ENCODE data around the gene IL27RA. TPM values are rescaled to one million over a fixed set of nuclear protein-coding genes. Genes with fewer than 3 reads are reported as not detected.

The IL27RA gene
- total RNA-seq, 1 donor from 2014 or later, result 6.5 TPM

DNA sequence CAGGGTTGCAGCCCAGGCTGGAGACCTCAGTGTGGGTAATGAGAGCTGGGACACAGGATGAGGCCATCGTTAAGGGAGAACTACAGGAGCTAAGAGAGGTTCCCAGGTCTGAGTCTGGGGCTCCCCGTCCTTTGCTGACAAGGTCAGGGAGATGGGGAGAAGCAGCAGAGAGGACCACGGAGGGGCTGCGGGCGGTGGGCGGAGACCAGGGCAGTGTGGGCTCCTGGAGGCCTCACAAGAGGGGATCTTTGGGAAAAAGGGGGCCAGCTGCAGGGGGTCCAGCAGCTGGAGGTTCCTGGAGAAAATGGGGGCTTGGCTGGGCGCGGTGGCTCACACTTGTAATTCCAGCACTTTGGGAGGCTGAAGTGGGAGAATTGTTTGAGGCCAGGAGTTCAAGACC is 41.5 kb upstream of the IL27RA start:
- TF ChIP-seq, protein P1, sequence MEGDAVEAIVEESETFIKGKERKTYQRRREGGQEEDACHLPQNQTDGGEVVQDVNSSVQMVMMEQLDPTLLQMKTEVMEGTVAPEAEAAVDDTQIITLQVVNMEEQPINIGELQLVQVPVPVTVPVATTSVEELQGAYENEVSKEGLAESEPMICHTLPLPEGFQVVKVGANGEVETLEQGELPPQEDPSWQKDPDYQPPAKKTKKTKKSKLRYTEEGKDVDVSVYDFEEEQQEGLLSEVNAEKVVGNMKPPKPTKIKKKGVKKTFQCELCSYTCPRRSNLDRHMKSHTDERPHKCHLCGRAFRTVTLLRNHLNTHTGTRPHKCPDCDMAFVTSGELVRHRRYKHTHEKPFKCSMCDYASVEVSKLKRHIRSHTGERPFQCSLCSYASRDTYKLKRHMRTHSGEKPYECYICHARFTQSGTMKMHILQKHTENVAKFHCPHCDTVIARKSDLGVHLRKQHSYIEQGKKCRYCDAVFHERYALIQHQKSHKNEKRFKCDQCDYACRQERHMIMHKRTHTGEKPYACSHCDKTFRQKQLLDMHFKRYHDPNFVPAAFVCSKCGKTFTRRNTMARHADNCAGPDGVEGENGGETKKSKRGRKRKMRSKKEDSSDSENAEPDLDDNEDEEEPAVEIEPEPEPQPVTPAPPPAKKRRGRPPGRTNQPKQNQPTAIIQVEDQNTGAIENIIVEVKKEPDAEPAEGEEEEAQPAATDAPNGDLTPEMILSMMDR (IDR thresholded peaks at IDR 0.05; ENCODE audit: unreplicated experiment), result no peak

GRCh38 chr19:13992025-13992424 is 39.5 kb upstream of the IL27RA start:
- Mint-ChIP-seq H3K27me3 (ENCODE audit: low read depth) (no peaks in the 10 kb centered on the region), H3K4me3 (no peak overlapping the region), H3K36me3 (peaks cover 14% of the 10 kb centered on the region), H3K27ac (no peak overlapping the region), H3K4me1 (peaks cover 4% of the 10 kb centered on the region), H3K9me3 (no peaks in the 10 kb centered on the region)
- TF ChIP-seq, protein P1 (IDR thresholded peaks at IDR 0.05; ENCODE audit: unreplicated experiment), result no peak
- no peak for DNase-seq (ENCODE audit: low spot score in 2 of 2, unreplicated experiment in 2 of 2)

More for the DNA sequence above, 41.5 kb upstream of the IL27RA start:
- Mint-ChIP-seq H3K4me1 (peaks cover 15% of the 10 kb centered on the region), H3K27me3 (ENCODE audit: low read depth) (no peaks in the 10 kb centered on the region), H3K36me3 (peaks cover 14% of the 10 kb centered on the region), H3K9me3 (no peaks in the 10 kb centered on the region), H3K27ac (no peak overlapping the region), H3K4me3 (no peak overlapping the region)
- DNase-seq (ENCODE audit: low spot score in 2 of 2, unreplicated experiment in 2 of 2), result no peak

GRCh38 chr19:13993590-13994300 is 37.8 kb upstream of the IL27RA start:
- Mint-ChIP-seq H3K27me3 (ENCODE audit: low read depth) (no peaks in the 10 kb centered on the region), H3K4me3 (no peak overlapping the region), H3K4me1 (no peaks in the 10 kb centered on the region), H3K27ac (no peak overlapping the region), H3K36me3 (peaks cover 15% of the 10 kb centered on the region), H3K9me3 (no peaks in the 10 kb centered on the region)
- DNase-seq (ENCODE audit: low spot score in 2 of 2, unreplicated experiment in 2 of 2), result no peak
- TF ChIP-seq, protein P1 (IDR thresholded peaks at IDR 0.05; ENCODE audit: unreplicated experiment), result no peak

- TF ChIP-seq, protein P1 (IDR thresholded peaks at IDR 0.05; ENCODE audit: unreplicated experiment), result no peak
- Mint-ChIP-seq H3K27ac (no peak overlapping the region), H3K27me3 (ENCODE audit: low read depth) (no peaks in the 10 kb centered on the region)
These were observed 36.4 kb upstream of the IL27RA start for GRCh38 chr19:13995017-13995728.

DNA sequence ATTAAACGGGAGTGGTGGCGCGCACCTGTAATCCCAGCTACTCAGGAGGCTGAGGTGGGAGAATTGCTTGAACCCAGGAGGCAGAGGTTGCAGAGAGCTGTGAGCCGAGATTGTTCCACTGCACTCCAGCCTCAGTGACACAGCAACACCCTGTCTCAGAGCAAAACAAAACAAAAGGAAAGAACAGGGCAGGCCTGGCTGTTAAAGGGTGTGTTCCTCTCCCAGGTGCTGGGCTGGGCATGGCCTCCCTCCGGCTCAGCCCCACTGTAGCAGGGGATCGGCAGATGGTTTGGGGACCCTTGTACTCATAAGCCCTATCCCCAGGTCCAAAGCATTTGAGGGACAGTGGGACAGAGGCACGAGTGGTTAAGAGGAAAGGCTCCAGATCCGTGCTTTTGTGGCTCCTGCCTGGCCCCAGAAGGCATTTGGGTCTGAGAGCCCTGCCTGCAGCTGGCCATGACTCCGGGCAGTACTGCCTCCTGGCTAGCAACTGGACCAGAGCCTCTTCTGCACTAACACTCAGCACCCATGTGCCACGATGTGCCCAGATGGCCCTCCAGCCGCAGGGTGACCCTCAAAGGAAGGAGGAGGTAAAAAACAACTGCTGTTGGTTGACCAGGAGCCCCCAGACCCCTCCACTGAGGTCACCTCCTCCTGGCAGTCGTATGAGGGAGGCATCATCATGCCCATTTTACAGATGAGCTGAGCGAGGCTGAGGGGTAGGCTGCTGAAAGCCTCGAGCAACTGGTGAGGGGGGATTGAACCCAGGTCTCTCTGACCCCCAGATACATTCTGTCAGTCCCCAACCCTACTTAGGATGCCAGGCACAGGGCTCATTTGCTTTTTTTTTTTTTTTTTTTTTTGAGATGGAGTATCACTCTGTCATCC is 35.4 kb upstream of the IL27RA start:
- no peak overlapping the region for H3K27ac Mint-ChIP-seq
- H3K36me3 Mint-ChIP-seq, result peaks cover 10% of the 10 kb centered on the region
- no peaks in the 10 kb centered on the region for H3K27me3 Mint-ChIP-seq (ENCODE audit: low read depth)
- H3K9me3 Mint-ChIP-seq, result no peaks in the 10 kb centered on the region
- H3K4me1 Mint-ChIP-seq, result no peaks in the 10 kb centered on the region
- no peak overlapping the region for H3K4me3 Mint-ChIP-seq
- TF ChIP-seq, protein P1 (IDR thresholded peaks at IDR 0.05; ENCODE audit: unreplicated experiment), result no peak
- DNase-seq (ENCODE audit: low spot score in 2 of 2, unreplicated experiment in 2 of 2), result no peak

More at GRCh38 chr19:13995017-13995728, 36.4 kb upstream of the IL27RA start:
- no peak for DNase-seq (ENCODE audit: low spot score in 2 of 2, unreplicated experiment in 2 of 2)
- peaks cover 11% of the 10 kb centered on the region for H3K36me3 Mint-ChIP-seq
- no peaks in the 10 kb centered on the region for H3K9me3 Mint-ChIP-seq
- no peaks in the 10 kb centered on the region for H3K4me1 Mint-ChIP-seq
- H3K4me3 Mint-ChIP-seq, result no peak overlapping the region

Measured in mesothelial cell of epicardium (in vitro differentiated cells).